ENCODE results near the gene VPS37B.
A peak's percentile ranks its signal among the peaks of the same experiment; 100 is the strongest.

The VPS37B gene

GRCh38 chr12:122865268-122866231 lies 30.4 kb downstream of the VPS37B start:
- peak; percentile 33 for DNase-seq

GRCh38 chr12:122864894-122865253 lies 31.1 kb downstream of the VPS37B start:
- DNase-seq = no peak

GRCh38 chr12:122862872-122863701 lies 32.8 kb downstream of the VPS37B start:
- no peak for DNase-seq

GRCh38 chr12:122862110-122862634 lies 33.8 kb downstream of the VPS37B start:
- no peak for DNase-seq

- no peak for DNase-seq
These were observed 34.3 kb downstream of the VPS37B start for GRCh38 chr12:122861587-122861970.

- DNase-seq = no peak
These were observed 34.9 kb downstream of the VPS37B start for GRCh38 chr12:122860854-122861586.

GRCh38 chr12:122860040-122860853 lies 35.7 kb downstream of the VPS37B start:
- DNase-seq = peak; percentile 77

GRCh38 chr12:122859303-122860039 lies 36.5 kb downstream of the VPS37B start:
- no peak for DNase-seq

GRCh38 chr12:122858591-122859302 lies 37.2 kb downstream of the VPS37B start:
- DNase-seq = no peak

- no peak for DNase-seq
These were observed 37.8 kb downstream of the VPS37B start for GRCh38 chr12:122858171-122858570.

- no peak for DNase-seq
These were observed 38.8 kb downstream of the VPS37B start for GRCh38 chr12:122856999-122857671.

- DNase-seq = no peak
These were observed 39.7 kb downstream of the VPS37B start for GRCh38 chr12:122855928-122856831.

- no peak for DNase-seq
These were observed 40.7 kb downstream of the VPS37B start for GRCh38 chr12:122855071-122855829.

GRCh38 chr12:122854554-122854953 lies 41.4 kb downstream of the VPS37B start:
- DNase-seq = no peak

GRCh38 chr12:122853582-122854245 lies 42.2 kb downstream of the VPS37B start:
- DNase-seq = no peak

- DNase-seq = no peak
These were observed 43.3 kb downstream of the VPS37B start for GRCh38 chr12:122852336-122853275.
